Peyer's patch (tissue), 4 donors: ENCODE measurements around the gene TBC1D2. TPM values are rescaled to one million over a fixed set of nuclear protein-coding genes. Genes with fewer than 3 reads are reported as not detected.
A peak's percentile ranks its signal among the peaks of the same experiment; 100 is the strongest.

Experiments used
- DNase-seq, 3 donors: peaks; one replicate each; pipeline ENCODE4 v3.0.0-alpha.2; 2017 to 2019
- H3K27ac ChIP-seq, 4 donors: fragments of 200-600 bp; sonication (generic); one replicate each; pipeline ENCODE4 v1.5.1; 2016 to 2019
- H3K27me3 ChIP-seq, 2 donors: fragments of 200-600 bp; sonication (generic); one replicate each; pipeline ENCODE4 v1.5.1; 2019
- H3K36me3 ChIP-seq, 3 donors: fragments of 200-600 bp; sonication (generic); one replicate each; pipeline ENCODE4 v1.5.1; 2016 to 2019
- H3K4me1 ChIP-seq, 4 donors: fragments of 200-600 bp; sonication (generic); one replicate each; pipeline ENCODE4 v1.5.1; 2016 to 2019
- H3K4me3 ChIP-seq, 4 donors: fragments of 200-600 bp; sonication (generic); 1 replicate in 3 of 4; 2 replicates in 1 of 4; pipeline ENCODE4 v1.5.1; 2016 to 2019; ENCODE audit warnings: mild to moderate bottlenecking in 1 of 4
- H3K9me3 ChIP-seq, 4 donors: fragments of 200-600 bp; sonication (generic); one replicate each; pipeline ENCODE4 v1.5.1; 2016 to 2019; ENCODE audit warnings: mild to moderate bottlenecking in 1 of 4
- POLR2A ChIP-seq, 2 donors: fragments of 450-650 bp; IDR thresholded peaks; one replicate each; pipeline ENCODE4 v1.5.1; 2017; ENCODE audit warnings: antibody characterized with exemption in 2 of 2, mild to moderate bottlenecking in 2 of 2, moderate library complexity in 2 of 2
- total RNA-seq, 4 donors: library from RNA; depleted of rRNA; stranded (reverse); fragments of >200 nt; gene quantifications; one replicate each; pipeline ENCODE4 v1.1.0, GENCODE V29; 2016
- TF ChIP-seq, protein P1 (sequence below), 6 experiments: fragments of 450-650 bp in 4 of 6; fragments of 200-600 bp in 2 of 6; sonication (generic) in 1 of 6; IDR thresholded peaks; one replicate each; pipeline ENCODE4 v1.5.1; 2017 to 2019; ENCODE audit warnings: antibody characterized with exemption in 6 of 6, mild to moderate bottlenecking in 3 of 6, moderate library complexity in 1 of 6

The TBC1D2 gene
- total RNA-seq, 4 donors from 2014 or later: 28.1 to 68.8 (median 48.4) TPM

DNA sequence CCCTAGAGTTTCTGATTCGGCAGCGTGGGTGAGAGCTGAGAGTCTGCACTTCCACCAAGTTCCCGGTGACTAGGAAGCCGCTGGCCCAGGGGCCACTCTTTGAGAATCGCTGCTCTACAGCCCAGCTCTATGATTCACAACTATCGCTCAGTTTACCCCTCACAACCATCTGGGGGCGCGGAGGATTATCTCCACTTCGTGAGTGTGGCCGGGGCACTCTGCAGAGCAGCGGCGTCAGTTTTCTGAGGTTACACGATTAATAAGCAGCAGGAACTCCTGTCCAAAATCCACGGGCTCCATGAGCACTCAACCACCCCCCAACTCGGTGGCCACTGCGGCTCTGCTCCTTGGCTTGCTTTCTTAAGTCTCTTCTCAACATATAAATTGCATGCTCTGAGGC is 82.3 kb downstream of the TBC1D2 start:
- DNase-seq: peak in 2 of 3 donors; percentile 37 to 39
- Histone ChIP-seq H3K4me1 (peaks cover 0 to 80% (median 5%) of the 10 kb centered on the region in 4 donors), H3K9me3 (no peaks in the 10 kb centered on the region), H3K36me3 (no peaks in the 10 kb centered on the region), H3K27ac (peak overlapping the region in 1 of 4 donors; percentile 12), H3K27me3 (no peaks in the 10 kb centered on the region), H3K4me3 (no peak overlapping the region)
- no peak for TF ChIP-seq POLR2A (IDR thresholded peaks at IDR 0.05)
- TF ChIP-seq, protein P1, sequence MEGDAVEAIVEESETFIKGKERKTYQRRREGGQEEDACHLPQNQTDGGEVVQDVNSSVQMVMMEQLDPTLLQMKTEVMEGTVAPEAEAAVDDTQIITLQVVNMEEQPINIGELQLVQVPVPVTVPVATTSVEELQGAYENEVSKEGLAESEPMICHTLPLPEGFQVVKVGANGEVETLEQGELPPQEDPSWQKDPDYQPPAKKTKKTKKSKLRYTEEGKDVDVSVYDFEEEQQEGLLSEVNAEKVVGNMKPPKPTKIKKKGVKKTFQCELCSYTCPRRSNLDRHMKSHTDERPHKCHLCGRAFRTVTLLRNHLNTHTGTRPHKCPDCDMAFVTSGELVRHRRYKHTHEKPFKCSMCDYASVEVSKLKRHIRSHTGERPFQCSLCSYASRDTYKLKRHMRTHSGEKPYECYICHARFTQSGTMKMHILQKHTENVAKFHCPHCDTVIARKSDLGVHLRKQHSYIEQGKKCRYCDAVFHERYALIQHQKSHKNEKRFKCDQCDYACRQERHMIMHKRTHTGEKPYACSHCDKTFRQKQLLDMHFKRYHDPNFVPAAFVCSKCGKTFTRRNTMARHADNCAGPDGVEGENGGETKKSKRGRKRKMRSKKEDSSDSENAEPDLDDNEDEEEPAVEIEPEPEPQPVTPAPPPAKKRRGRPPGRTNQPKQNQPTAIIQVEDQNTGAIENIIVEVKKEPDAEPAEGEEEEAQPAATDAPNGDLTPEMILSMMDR (IDR thresholded peaks at IDR 0.05): no peak

DNA sequence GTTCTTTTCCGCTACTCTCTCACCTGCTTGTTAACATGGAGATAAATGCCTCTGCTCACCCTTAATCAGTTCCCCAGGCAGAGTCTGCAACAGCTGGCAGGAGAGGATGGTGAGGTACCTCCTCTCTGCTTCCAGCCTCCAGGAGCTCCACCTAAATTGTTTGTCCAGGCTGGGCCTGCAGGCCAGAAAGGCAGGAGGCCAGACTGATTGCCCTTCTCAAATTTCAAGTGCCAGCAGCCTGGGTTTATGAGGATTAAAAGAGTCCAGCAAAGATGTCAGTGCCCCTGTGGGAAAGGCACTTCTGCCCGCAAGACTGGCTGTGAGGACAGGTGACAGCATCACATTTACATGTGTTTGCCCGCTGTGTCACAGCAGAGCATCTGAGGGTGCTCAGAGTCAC is 82.8 kb downstream of the TBC1D2 start:
- peak overlapping the region in 1 of 4 donors; percentile 12 for H3K27ac ChIP-seq
- H3K9me3 ChIP-seq: no peaks in the 10 kb centered on the region
- TF ChIP-seq POLR2A (IDR thresholded peaks at IDR 0.05): no peak
- TF ChIP-seq, protein P1 (IDR thresholded peaks at IDR 0.05): no peak
- H3K27me3 ChIP-seq: no peaks in the 10 kb centered on the region
- H3K4me1 ChIP-seq: peaks cover 0 to 85% (median 5%) of the 10 kb centered on the region in 4 donors
- no peak overlapping the region for H3K4me3 ChIP-seq
- no peaks in the 10 kb centered on the region for H3K36me3 ChIP-seq
- peak in 2 of 3 donors; percentile 22 to 44 for DNase-seq

GRCh38 chr9:98171176-98171925 is 84.1 kb downstream of the TBC1D2 start:
- TF ChIP-seq, protein P1 (IDR thresholded peaks at IDR 0.05): no peak
- TF ChIP-seq POLR2A (IDR thresholded peaks at IDR 0.05): no peak
- Histone ChIP-seq H3K36me3 (no peaks in the 10 kb centered on the region), H3K9me3 (no peaks in the 10 kb centered on the region), H3K4me3 (no peak overlapping the region), H3K4me1 (peaks cover 0 to 87% (median 5%) of the 10 kb centered on the region in 4 donors), H3K27me3 (no peaks in the 10 kb centered on the region), H3K27ac (peak overlapping the region in 1 of 4 donors; percentile 22)
- DNase-seq: peak in 2 of 3 donors; percentile 31 to 41

GRCh38 chr9:98168941-98169488 is 86.4 kb downstream of the TBC1D2 start:
- peak overlapping the region; percentile 55 to 82 (median 63) for H3K27ac ChIP-seq
- H3K4me3 ChIP-seq: peak overlapping the region in 1 of 4 donors; percentile 14
- H3K27me3 ChIP-seq: no peaks in the 10 kb centered on the region
- peaks cover 0 to 86% (median 5%) of the 10 kb centered on the region in 4 donors for H3K4me1 ChIP-seq
- no peaks in the 10 kb centered on the region for H3K36me3 ChIP-seq
- no peaks in the 10 kb centered on the region for H3K9me3 ChIP-seq
- TF ChIP-seq POLR2A (IDR thresholded peaks at IDR 0.05): no peak
- TF ChIP-seq, protein P1 (IDR thresholded peaks at IDR 0.05): no peak
- peak; percentile 77 to 91 (median 80) for DNase-seq

- H3K4me3 ChIP-seq: no peak overlapping the region
- H3K27ac ChIP-seq: peak overlapping the region; percentile 55 to 82 (median 63)
- DNase-seq: peak in 2 of 3 donors; percentile 13 to 45
- TF ChIP-seq, protein P1 (IDR thresholded peaks at IDR 0.05): peak in 1 of 6 experiments; percentile 6
- TF ChIP-seq POLR2A (IDR thresholded peaks at IDR 0.05): no peak
- H3K36me3 ChIP-seq: no peaks in the 10 kb centered on the region
- peaks cover 0 to 85% (median 5%) of the 10 kb centered on the region in 4 donors for H3K4me1 ChIP-seq
- no peaks in the 10 kb centered on the region for H3K27me3 ChIP-seq
- no peaks in the 10 kb centered on the region for H3K9me3 ChIP-seq
These were observed 87.2 kb downstream of the TBC1D2 start for GRCh38 chr9:98168153-98168780.
